K562 (cell line): ENCODE results near the gene ACSL3. TPM values are rescaled to one million over a fixed set of nuclear protein-coding genes. Genes with fewer than 3 reads are reported as not detected.

ENCODE experiments used
- ARID2 ChIP-seq: fragments of 450-650 bp; IDR thresholded peaks from 2 replicates; pipeline ENCODE4 v1.6.1; 2017; ENCODE audit warnings: antibody characterized with exemption, mild to moderate bottlenecking
- CLOCK ChIP-seq: fragments of 250-450 bp; sonication (Bioruptor Pico); IDR thresholded peaks from 2 replicates; pipeline ENCODE4 v1.4.0; 2020; ENCODE audit warnings: mild to moderate bottlenecking, moderate library complexity, borderline replicate concordance
- CREB1 ChIP-seq, 2 experiments: sonication (generic) in 1 of 2; formaldehyde crosslinking in 1 of 2; IDR thresholded peaks; 2 replicates each; pipeline versions ENCODE4 v1.6.1 to v1.8.0; 2012 to 2022; ENCODE audit warnings: inconsistent platforms in 1 of 2, mild to moderate bottlenecking in 1 of 2, missing genetic modification reagents in 1 of 2, moderate library complexity in 1 of 2
- EWSR1 ChIP-seq: fragments of 450-650 bp; IDR thresholded peaks from 2 replicates; pipeline ENCODE4 v1.6.1; 2018; ENCODE audit warnings: borderline replicate concordance, mild to moderate bottlenecking, low read depth, moderate library complexity; ENCODE audit not compliant: partially characterized antibody
- FOXJ2 ChIP-seq: fragments of 200-800 bp; sonication (Bioruptor generic); IDR thresholded peaks from 2 replicates; pipeline ENCODE4 v1.6.1; 2016; ENCODE audit warnings: missing genetic modification characterization, missing compliant biosample characterization
- HINFP ChIP-seq: fragments of 450-650 bp; conservative IDR thresholded peaks from 2 replicates; pipeline ENCODE4 v1.6.1; 2016; ENCODE audit warnings: missing genetic modification characterization, low read depth, mild to moderate bottlenecking, control low read depth, missing compliant biosample characterization
- IRF1 ChIP-seq: sonication (generic); formaldehyde crosslinking; IDR thresholded peaks from 2 replicates; pipeline ENCODE4 v1.8.0; 2022; ENCODE audit warnings: missing genetic modification reagents, mild to moderate bottlenecking, borderline replicate concordance
- KLF13 ChIP-seq: fragments of 450-650 bp; IDR thresholded peaks from 2 replicates; pipeline ENCODE4 v1.6.1; 2016; ENCODE audit warnings: missing genetic modification characterization, low read depth, mild to moderate bottlenecking, missing compliant biosample characterization, moderate library complexity, borderline replicate concordance
- MAFF ChIP-seq: IDR thresholded peaks from 2 replicates; pipeline ENCODE4 v1.6.1; 2012; ENCODE audit warnings: low read length, improper control_type of control experiment
- MAFK ChIP-seq: IDR thresholded peaks from 2 replicates; pipeline ENCODE4 v1.6.1; 2011; ENCODE audit warnings: low read length, improper control_type of control experiment
- NCOA6 ChIP-seq: fragments of 450-650 bp; IDR thresholded peaks from 2 replicates; pipeline ENCODE4 v1.6.1; 2017; ENCODE audit warnings: mild to moderate bottlenecking
- PBX2 ChIP-seq, 2 experiments: IDR thresholded peaks in 1 of 2; conservative IDR thresholded peaks in 1 of 2; 2 replicates each; pipeline ENCODE4 v1.6.1; 2016; ENCODE audit warnings: low read depth in 2 of 2, mild to moderate bottlenecking in 1 of 2, missing compliant biosample characterization in 1 of 2, missing genetic modification characterization in 1 of 2, moderate library complexity in 1 of 2
- RFX7 ChIP-seq: fragments of 250-450 bp; sonication (Bioruptor Pico); IDR thresholded peaks from 2 replicates; pipeline ENCODE4 v1.5.1; 2021; ENCODE audit warnings: mild to moderate bottlenecking
- RHOXF2B ChIP-seq: fragments of 250-450 bp; sonication (Bioruptor Pico); conservative IDR thresholded peaks from 2 replicates; pipeline ENCODE4 v1.5.1; 2021
- SMAD1 ChIP-seq: fragments of 150-350 bp; IDR thresholded peaks from 2 replicates; pipeline ENCODE4 v1.6.1; 2014; ENCODE audit warnings: low read length, low read depth; ENCODE audit not compliant: partially characterized antibody
- TBP ChIP-seq: optimal IDR thresholded peaks from 2 replicates; pipeline ENCODE3; 2011; ENCODE audit warnings: low read depth, low read length, improper control_type of control experiment
- THAP7 ChIP-seq: fragments of 250-450 bp; sonication (Bioruptor Pico); IDR thresholded peaks from 2 replicates; pipeline ENCODE4 v1.5.0; 2021
- ZNF699 ChIP-seq: fragments of 250-450 bp; sonication (Bioruptor Pico); IDR thresholded peaks from 2 replicates; pipeline ENCODE4 v1.8.0; 2021; ENCODE audit warnings: mild to moderate bottlenecking, moderate library complexity; ENCODE audit not compliant: insufficient replicate concordance
- ZNF707 ChIP-seq: fragments of 250-450 bp; sonication (Bioruptor Pico); conservative IDR thresholded peaks from 2 replicates; pipeline ENCODE4 v1.8.0; 2022; ENCODE audit warnings: inconsistent platforms, mild to moderate bottlenecking, moderate library complexity
- ZNF780A ChIP-seq: fragments of 250-450 bp; sonication (Bioruptor Pico); IDR thresholded peaks from 2 replicates; pipeline ENCODE4 v1.5.0; 2021; ENCODE audit warnings: mild to moderate bottlenecking
- ZNF79 ChIP-seq: fragments of 250-450 bp; sonication (Bioruptor Pico); IDR thresholded peaks from 2 replicates; pipeline ENCODE4 v1.4.0; 2020; ENCODE audit warnings: low read depth, mild to moderate bottlenecking, moderate library complexity
- polyA plus RNA-seq, 8 experiments: library from polyadenylated mRNA; depleted of rRNA in 4 of 8; stranded (reverse) in 5 of 8; unstranded in 3 of 8; fragments of >200 nt; fragmentation: Nextera tagmentation in 2 of 8; fragmentation: Illumina TruSeq in 1 of 8; extraction: Ambion mirVana in 2 of 8; extraction: Trizol in 1 of 8; gene quantifications; 2 replicates each; pipeline versions ENCODE4 v1.2.1 to v1.2.3, GENCODE V29; 2011 to 2014; ENCODE audit warnings: inconsistent platforms in 1 of 8, missing spikeins in 1 of 8
- total RNA-seq, 7 experiments: library from RNA; depleted of rRNA in 6 of 7; stranded (reverse); fragments of >200 nt in 6 of 7; fragmentation: Illumina TruSeq in 2 of 7; extraction: Trizol in 2 of 7; gene quantifications; 2 replicates each; pipeline versions ENCODE4 v1.2.1 to v1.2.3, GENCODE V29; 2011 to 2021; ENCODE audit warnings: low replicate concordance in 1 of 7

The ACSL3 gene
- total and polyA plus RNA-seq, 9 of the 15 experiments (the other 6 are each of a cell fraction or from before 2014, with no cell fraction given) = 21.3 to 123 (median 85.2) TPM

- no peak for TF ChIP-seq PBX2 (CRISPR knock-in tag; IDR thresholded peaks at IDR 0.05; ENCODE audit: low read depth)
- TF ChIP-seq PBX2 (tag; conservative IDR thresholded peaks at IDR 0.05; ENCODE audit: low read depth) = peak; percentile 93
- no peak for TF ChIP-seq CLOCK (CRISPR knock-in tag)
- no peak for TF ChIP-seq RFX7 (CRISPR knock-in tag)
- no peak for TF ChIP-seq THAP7 (CRISPR knock-in tag)
- no peak for TF ChIP-seq FOXJ2 (tag)
- TF ChIP-seq ZNF699 (CRISPR knock-in tag) = no peak
- TF ChIP-seq MAFK = no peak
- no peak for TF ChIP-seq CREB1 (IDR thresholded peaks at IDR 0.05)
- TF ChIP-seq CREB1 (CRISPR knock-in tag; IDR thresholded peaks at IDR 0.05) = no peak
- TF ChIP-seq TBP = no peak
- TF ChIP-seq MAFF = no peak
- no peak for TF ChIP-seq ARID2
- no peak for TF ChIP-seq SMAD1
- no peak for TF ChIP-seq ZNF780A
- TF ChIP-seq RHOXF2B (CRISPR knock-in tag) = no peak
- no peak for TF ChIP-seq ZNF79 (CRISPR knock-in tag)
- TF ChIP-seq EWSR1 = no peak
- no peak for TF ChIP-seq KLF13 (tag)
- no peak for TF ChIP-seq IRF1
- no peak for TF ChIP-seq ZNF707 (CRISPR knock-in tag)
- no peak for TF ChIP-seq NCOA6
- no peak for TF ChIP-seq HINFP (tag)
Observed at GRCh38 chr2:222830164-222830563, 30.7 kb upstream of the ACSL3 start (continued).
